ENCODE data around the gene ARSG.

DNA sequence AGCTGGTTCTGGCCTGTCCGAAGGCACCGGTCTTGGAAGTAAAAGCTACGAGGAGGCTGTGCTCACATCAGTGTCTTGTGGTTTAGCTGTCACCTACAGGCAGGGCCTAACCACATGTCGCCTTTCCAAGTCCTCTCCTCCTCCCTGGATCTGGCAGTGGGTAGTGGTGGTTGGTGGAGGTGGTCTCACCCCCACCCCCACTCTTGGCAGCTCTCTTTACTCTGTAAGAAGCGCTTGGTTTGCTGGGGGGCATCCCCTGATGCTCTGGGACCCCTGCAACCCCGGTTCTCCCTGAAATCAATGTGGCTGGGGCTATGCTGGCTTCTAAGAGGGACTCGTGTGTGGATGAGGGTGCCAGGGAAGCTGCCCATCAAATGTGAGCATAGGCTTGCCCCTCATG lies 97.7 kb downstream of the ARSG start:
- TF ChIP-seq, protein P1, sequence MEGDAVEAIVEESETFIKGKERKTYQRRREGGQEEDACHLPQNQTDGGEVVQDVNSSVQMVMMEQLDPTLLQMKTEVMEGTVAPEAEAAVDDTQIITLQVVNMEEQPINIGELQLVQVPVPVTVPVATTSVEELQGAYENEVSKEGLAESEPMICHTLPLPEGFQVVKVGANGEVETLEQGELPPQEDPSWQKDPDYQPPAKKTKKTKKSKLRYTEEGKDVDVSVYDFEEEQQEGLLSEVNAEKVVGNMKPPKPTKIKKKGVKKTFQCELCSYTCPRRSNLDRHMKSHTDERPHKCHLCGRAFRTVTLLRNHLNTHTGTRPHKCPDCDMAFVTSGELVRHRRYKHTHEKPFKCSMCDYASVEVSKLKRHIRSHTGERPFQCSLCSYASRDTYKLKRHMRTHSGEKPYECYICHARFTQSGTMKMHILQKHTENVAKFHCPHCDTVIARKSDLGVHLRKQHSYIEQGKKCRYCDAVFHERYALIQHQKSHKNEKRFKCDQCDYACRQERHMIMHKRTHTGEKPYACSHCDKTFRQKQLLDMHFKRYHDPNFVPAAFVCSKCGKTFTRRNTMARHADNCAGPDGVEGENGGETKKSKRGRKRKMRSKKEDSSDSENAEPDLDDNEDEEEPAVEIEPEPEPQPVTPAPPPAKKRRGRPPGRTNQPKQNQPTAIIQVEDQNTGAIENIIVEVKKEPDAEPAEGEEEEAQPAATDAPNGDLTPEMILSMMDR (IDR thresholded peaks at IDR 0.05), result no peak
- TF ChIP-seq, protein P2, sequence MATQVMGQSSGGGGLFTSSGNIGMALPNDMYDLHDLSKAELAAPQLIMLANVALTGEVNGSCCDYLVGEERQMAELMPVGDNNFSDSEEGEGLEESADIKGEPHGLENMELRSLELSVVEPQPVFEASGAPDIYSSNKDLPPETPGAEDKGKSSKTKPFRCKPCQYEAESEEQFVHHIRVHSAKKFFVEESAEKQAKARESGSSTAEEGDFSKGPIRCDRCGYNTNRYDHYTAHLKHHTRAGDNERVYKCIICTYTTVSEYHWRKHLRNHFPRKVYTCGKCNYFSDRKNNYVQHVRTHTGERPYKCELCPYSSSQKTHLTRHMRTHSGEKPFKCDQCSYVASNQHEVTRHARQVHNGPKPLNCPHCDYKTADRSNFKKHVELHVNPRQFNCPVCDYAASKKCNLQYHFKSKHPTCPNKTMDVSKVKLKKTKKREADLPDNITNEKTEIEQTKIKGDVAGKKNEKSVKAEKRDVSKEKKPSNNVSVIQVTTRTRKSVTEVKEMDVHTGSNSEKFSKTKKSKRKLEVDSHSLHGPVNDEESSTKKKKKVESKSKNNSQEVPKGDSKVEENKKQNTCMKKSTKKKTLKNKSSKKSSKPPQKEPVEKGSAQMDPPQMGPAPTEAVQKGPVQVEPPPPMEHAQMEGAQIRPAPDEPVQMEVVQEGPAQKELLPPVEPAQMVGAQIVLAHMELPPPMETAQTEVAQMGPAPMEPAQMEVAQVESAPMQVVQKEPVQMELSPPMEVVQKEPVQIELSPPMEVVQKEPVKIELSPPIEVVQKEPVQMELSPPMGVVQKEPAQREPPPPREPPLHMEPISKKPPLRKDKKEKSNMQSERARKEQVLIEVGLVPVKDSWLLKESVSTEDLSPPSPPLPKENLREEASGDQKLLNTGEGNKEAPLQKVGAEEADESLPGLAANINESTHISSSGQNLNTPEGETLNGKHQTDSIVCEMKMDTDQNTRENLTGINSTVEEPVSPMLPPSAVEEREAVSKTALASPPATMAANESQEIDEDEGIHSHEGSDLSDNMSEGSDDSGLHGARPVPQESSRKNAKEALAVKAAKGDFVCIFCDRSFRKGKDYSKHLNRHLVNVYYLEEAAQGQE (IDR thresholded peaks at IDR 0.05), result no peak
- TF ChIP-seq CHD4 (IDR thresholded peaks at IDR 0.05; ENCODE audit: borderline replicate concordance), result no peak
- TF ChIP-seq TFCP2L1 (CRISPR knock-in tag; IDR thresholded peaks at IDR 0.05), result no peak
- no peak for TF ChIP-seq EP300 (IDR thresholded peaks at IDR 0.05)
- TF ChIP-seq SREBF2 (IDR thresholded peaks at IDR 0.05), result no peak
- TF ChIP-seq, protein P3, sequence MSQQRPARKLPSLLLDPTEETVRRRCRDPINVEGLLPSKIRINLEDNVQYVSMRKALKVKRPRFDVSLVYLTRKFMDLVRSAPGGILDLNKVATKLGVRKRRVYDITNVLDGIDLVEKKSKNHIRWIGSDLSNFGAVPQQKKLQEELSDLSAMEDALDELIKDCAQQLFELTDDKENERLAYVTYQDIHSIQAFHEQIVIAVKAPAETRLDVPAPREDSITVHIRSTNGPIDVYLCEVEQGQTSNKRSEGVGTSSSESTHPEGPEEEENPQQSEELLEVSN (IDR thresholded peaks at IDR 0.05; ENCODE audit: borderline replicate concordance, low read depth), result no peak
- TF ChIP-seq POLR2A (IDR thresholded peaks at IDR 0.05; ENCODE audit: low read length), result no peak
- TF ChIP-seq USF2 (IDR thresholded peaks at IDR 0.05), result no peak
